ENCODE measurements around the gene KLHL36. TPM values are rescaled to one million over a fixed set of nuclear protein-coding genes. Genes with fewer than 3 reads are reported as not detected.

Gene KLHL36
- total RNA-seq, 1 donor from 2014 or later, result 49.0 TPM

DNA sequence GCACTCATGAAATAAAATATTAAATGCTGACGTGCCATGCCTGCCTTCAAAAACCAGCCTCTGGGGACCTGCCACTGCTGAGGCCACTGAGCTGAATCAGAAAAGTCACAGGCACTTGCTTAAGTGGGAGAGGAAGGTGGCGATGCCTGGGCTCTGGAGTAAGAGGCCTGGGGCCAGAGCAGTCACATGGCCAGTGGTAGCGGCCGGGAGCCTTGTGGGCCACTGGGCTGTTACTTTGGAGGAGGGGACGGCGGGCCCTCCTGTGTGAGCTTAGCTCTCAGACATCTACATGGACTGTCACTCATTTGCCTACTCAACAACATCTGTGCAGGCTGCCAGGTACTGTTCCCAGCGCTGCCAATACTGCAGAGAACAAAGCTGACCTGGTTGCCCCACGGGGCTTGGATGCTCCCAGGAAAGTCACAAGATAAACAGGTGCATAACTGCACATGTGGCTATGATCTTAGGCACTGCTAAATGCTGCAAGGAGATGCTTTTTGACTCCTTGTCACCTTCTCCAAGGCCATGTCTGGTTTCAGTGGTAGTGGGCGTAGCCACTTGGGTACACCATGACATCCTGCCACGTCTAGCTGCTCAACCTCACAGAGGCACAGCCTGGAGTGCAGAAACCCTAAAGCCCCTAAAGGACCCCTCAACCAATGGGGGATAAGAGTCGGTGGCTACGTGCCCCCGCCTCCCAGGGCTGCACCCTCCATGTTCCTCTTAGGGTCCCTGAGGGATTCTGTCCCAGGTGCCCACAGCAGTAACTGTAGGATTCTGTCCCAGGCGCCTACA, 42.0 kb upstream of the KLHL36 start:
- TF ChIP-seq EZH2 (IDR thresholded peaks at IDR 0.05; ENCODE audit: insufficient read depth, low read length), result no peak
- TF ChIP-seq, protein P1, sequence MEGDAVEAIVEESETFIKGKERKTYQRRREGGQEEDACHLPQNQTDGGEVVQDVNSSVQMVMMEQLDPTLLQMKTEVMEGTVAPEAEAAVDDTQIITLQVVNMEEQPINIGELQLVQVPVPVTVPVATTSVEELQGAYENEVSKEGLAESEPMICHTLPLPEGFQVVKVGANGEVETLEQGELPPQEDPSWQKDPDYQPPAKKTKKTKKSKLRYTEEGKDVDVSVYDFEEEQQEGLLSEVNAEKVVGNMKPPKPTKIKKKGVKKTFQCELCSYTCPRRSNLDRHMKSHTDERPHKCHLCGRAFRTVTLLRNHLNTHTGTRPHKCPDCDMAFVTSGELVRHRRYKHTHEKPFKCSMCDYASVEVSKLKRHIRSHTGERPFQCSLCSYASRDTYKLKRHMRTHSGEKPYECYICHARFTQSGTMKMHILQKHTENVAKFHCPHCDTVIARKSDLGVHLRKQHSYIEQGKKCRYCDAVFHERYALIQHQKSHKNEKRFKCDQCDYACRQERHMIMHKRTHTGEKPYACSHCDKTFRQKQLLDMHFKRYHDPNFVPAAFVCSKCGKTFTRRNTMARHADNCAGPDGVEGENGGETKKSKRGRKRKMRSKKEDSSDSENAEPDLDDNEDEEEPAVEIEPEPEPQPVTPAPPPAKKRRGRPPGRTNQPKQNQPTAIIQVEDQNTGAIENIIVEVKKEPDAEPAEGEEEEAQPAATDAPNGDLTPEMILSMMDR (IDR thresholded peaks at IDR 0.05; ENCODE audit: insufficient read depth, low read depth, low read length), result no peak
- H3K4me1 ChIP-seq (ENCODE audit: insufficient read depth, low read length), result peaks cover 30% of the 10 kb centered on the region
- Mint-ChIP-seq H3K27me3 (ENCODE audit: low read depth, unreplicated experiment) (no peaks in the 10 kb centered on the region), H3K4me1 (ENCODE audit: low read depth, unreplicated experiment) (peaks cover 30% of the 10 kb centered on the region), H3K4me3 (ENCODE audit: unreplicated experiment) (no peak overlapping the region), H3K9me3 (ENCODE audit: unreplicated experiment) (no peaks in the 10 kb centered on the region), H3K36me3 (ENCODE audit: low read depth, unreplicated experiment) (peaks cover 40% of the 10 kb centered on the region), H3K27ac (ENCODE audit: unreplicated experiment) (no peak overlapping the region)
- H3K9ac ChIP-seq (ENCODE audit: low read length), result no peak overlapping the region
- H3K9me3 ChIP-seq (ENCODE audit: insufficient read depth, low read depth, low read length), result no peaks in the 10 kb centered on the region
- no peak overlapping the region for H3K4me3 ChIP-seq (ENCODE audit: insufficient read depth, low read depth, low read length)
- DNase-seq (ENCODE audit: low read depth) (no peak), FAIRE-seq (no peak)
- peaks cover 86% of the 10 kb centered on the region for H4K20me1 ChIP-seq (ENCODE audit: insufficient read depth, low read length)
- H3K36me3 ChIP-seq (ENCODE audit: insufficient read depth, low read length), result peaks cover 14% of the 10 kb centered on the region
- no peak overlapping the region for H3K27ac ChIP-seq (ENCODE audit: low read depth, low read length)
- H2AFZ ChIP-seq (ENCODE audit: low read depth, low read length), result no peak overlapping the region
- H3K4me2 ChIP-seq (ENCODE audit: low read length), result no peak overlapping the region
- H3K79me2 ChIP-seq (ENCODE audit: insufficient read depth, low read length), result peaks cover 93% of the 10 kb centered on the region
- no peaks in the 10 kb centered on the region for H3K27me3 ChIP-seq (ENCODE audit: insufficient read depth, low read length)

DNA sequence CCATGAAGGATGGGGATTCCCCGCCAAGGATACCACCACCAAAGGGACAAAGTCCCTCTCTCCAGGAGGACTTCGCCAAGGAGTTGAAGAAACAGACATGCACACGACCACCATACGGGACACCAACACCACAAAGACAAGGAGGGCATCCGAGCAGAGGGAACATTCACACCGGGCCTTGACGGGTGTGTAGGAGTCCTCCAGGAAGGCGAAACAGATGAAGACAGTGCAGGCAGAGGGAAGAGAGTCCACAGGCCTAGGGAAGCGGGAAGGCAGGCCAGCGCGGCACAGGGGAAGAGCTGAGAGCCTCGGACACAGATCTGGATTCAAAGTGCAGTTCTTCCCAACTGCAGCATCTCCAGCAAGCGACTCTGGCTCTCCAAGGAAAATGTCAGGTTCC, 41.2 kb upstream of the KLHL36 start:
- Histone ChIP-seq H3K27me3 (ENCODE audit: insufficient read depth, low read length) (no peaks in the 10 kb centered on the region), H3K9me3 (ENCODE audit: insufficient read depth, low read depth, low read length) (no peaks in the 10 kb centered on the region), H3K36me3 (ENCODE audit: insufficient read depth, low read length) (peaks cover 18% of the 10 kb centered on the region), H3K9ac (ENCODE audit: low read length) (no peak overlapping the region), H3K4me2 (ENCODE audit: low read length) (no peak overlapping the region), H3K4me1 (ENCODE audit: insufficient read depth, low read length) (peaks cover 22% of the 10 kb centered on the region), H4K20me1 (ENCODE audit: insufficient read depth, low read length) (peaks cover 91% of the 10 kb centered on the region), H3K79me2 (ENCODE audit: insufficient read depth, low read length) (peaks cover 93% of the 10 kb centered on the region), H3K27ac (ENCODE audit: low read depth, low read length) (no peak overlapping the region), H2AFZ (ENCODE audit: low read depth, low read length) (no peak overlapping the region), H3K4me3 (ENCODE audit: insufficient read depth, low read depth, low read length) (no peak overlapping the region)
- FAIRE-seq (no peak), DNase-seq (ENCODE audit: low read depth) (no peak)
- no peak for TF ChIP-seq EZH2 (IDR thresholded peaks at IDR 0.05; ENCODE audit: insufficient read depth, low read length)
- TF ChIP-seq, protein P1 (IDR thresholded peaks at IDR 0.05; ENCODE audit: insufficient read depth, low read depth, low read length), result no peak
- Mint-ChIP-seq H3K27me3 (ENCODE audit: low read depth, unreplicated experiment) (no peaks in the 10 kb centered on the region), H3K27ac (ENCODE audit: unreplicated experiment) (no peak overlapping the region), H3K9me3 (ENCODE audit: unreplicated experiment) (no peaks in the 10 kb centered on the region), H3K36me3 (ENCODE audit: low read depth, unreplicated experiment) (peaks cover 41% of the 10 kb centered on the region), H3K4me3 (ENCODE audit: unreplicated experiment) (no peak overlapping the region), H3K4me1 (ENCODE audit: low read depth, unreplicated experiment) (peaks cover 23% of the 10 kb centered on the region)

DNA sequence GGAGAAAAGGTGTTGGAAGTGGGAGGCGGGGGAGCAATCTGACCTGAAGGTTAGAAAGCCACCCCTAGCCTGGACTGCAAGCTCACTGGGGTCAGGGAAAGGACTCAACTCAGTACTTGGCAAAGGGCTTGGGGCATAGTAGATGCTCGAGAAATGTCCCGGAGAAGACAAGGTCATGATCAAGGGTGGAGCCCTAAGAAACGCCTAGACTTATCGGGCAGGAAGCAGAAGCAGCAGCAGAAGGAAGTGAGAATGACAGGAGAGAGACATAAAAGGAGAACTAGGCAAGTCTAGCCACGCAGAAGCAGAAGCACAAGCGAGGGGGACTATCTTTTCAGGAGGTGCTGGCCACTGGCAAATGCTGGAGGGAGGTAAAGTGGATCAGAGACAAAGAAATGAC, 40.6 kb upstream of the KLHL36 start:
- H3K79me2 ChIP-seq (ENCODE audit: insufficient read depth, low read length), result peaks cover 94% of the 10 kb centered on the region
- FAIRE-seq, result no peak
- Mint-ChIP-seq H3K36me3 (ENCODE audit: low read depth, unreplicated experiment) (peaks cover 43% of the 10 kb centered on the region), H3K27me3 (ENCODE audit: low read depth, unreplicated experiment) (no peaks in the 10 kb centered on the region), H3K27ac (ENCODE audit: unreplicated experiment) (no peak overlapping the region), H3K4me3 (ENCODE audit: unreplicated experiment) (no peak overlapping the region), H3K9me3 (ENCODE audit: unreplicated experiment) (no peaks in the 10 kb centered on the region), H3K4me1 (ENCODE audit: low read depth, unreplicated experiment) (peaks cover 18% of the 10 kb centered on the region)
- no peak overlapping the region for H3K4me3 ChIP-seq (ENCODE audit: insufficient read depth, low read depth, low read length)
- no peaks in the 10 kb centered on the region for H3K27me3 ChIP-seq (ENCODE audit: insufficient read depth, low read length)
- peaks cover 16% of the 10 kb centered on the region for H3K4me1 ChIP-seq (ENCODE audit: insufficient read depth, low read length)
- H3K36me3 ChIP-seq (ENCODE audit: insufficient read depth, low read length), result peaks cover 21% of the 10 kb centered on the region
- no peak for DNase-seq (ENCODE audit: low read depth)
- no peak overlapping the region for H2AFZ ChIP-seq (ENCODE audit: low read depth, low read length)
- TF ChIP-seq EZH2 (IDR thresholded peaks at IDR 0.05; ENCODE audit: insufficient read depth, low read length), result no peak
- TF ChIP-seq, protein P1 (IDR thresholded peaks at IDR 0.05; ENCODE audit: insufficient read depth, low read depth, low read length), result no peak
- no peak overlapping the region for H3K27ac ChIP-seq (ENCODE audit: low read depth, low read length)
- H3K4me2 ChIP-seq (ENCODE audit: low read length), result no peak overlapping the region
- no peak overlapping the region for H3K9ac ChIP-seq (ENCODE audit: low read length)
- no peaks in the 10 kb centered on the region for H3K9me3 ChIP-seq (ENCODE audit: insufficient read depth, low read depth, low read length)
- peaks cover 93% of the 10 kb centered on the region for H4K20me1 ChIP-seq (ENCODE audit: insufficient read depth, low read length)
